HG03196 (cell line): ENCODE data around the gene DDX41.

Experiments
- ATAC-seq: cut with Tn5 transposase; IDR thresholded peaks from one replicate; pipeline ENCODE4 v1.9.1; 2021; ENCODE audit not compliant: unreplicated experiment

DDX41 gene

DNA sequence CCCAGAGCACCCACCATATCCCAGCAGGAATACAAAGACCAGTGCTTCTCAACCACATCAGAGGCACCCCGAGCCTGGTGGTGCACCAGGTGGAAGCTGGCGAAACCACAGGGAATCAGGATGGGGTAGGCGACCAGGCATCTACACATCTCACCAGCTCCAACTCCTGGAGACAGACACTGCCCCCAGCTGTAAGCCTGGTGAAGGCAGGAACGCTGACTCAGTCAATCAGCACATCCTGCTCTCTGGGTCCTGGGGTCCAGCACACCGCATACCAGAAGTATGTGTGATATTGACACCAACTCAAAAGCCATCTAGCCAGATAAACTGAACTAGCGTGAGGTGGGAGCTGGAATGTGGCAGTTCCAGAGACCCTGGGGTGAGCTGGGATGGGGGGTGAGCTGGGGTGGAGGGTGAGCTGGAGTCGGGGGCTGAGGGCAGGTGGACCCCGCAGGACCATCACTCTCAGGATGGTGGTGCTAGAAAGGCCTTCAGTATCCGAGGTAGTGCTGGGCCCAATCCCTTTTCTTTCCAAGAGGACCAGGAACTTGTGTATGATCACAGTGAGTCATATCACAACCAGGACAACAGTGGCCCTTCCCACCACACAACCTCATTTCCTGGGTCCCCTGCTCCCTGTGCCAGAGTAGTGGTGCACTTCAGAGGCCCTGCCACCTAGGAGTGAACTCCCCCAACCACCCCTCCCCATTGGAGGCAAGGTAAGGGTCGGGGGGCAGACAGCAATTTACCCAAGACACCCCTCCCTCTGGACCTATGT, 45.8 kb downstream of the DDX41 start:
- no peak for ATAC-seq

DNA sequence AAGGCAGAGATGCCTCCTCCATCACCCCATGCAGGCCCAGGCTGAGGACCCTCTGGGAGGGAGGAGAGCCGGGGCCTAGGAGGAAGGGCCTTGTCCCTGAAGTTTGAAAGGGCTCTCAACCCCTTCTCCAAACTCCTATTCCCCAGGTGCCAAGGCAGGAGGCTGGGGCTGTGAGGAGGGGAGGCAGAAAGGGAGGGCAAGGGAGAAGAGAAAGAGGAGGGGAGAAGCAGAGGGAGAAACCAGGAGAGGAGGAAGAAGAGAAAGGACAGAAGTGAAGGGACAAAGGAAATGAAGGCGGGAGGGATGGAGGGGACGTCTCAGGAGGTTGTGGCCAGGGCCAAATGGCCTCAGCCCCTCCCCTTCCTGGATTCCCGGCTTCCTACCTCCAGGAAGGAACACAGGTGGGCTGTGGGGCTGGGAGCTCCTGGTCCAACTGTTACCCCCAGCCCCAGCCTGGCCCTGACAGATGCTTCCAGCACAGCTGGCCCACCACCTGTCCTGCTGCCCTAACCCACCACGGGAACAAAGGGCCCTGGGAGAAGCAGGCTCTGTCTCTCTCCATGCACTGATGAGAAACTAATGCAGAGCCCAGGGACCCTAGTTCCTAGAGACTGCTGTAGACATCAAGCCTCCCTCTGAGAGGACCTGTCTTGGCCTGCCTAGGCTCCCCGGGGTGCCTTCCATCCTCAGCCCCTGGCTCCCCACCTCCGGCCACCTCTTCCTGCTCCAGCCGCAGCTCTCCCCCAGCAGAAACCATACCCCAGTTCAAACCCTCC, 46.8 kb downstream of the DDX41 start:
- no peak for ATAC-seq

DNA sequence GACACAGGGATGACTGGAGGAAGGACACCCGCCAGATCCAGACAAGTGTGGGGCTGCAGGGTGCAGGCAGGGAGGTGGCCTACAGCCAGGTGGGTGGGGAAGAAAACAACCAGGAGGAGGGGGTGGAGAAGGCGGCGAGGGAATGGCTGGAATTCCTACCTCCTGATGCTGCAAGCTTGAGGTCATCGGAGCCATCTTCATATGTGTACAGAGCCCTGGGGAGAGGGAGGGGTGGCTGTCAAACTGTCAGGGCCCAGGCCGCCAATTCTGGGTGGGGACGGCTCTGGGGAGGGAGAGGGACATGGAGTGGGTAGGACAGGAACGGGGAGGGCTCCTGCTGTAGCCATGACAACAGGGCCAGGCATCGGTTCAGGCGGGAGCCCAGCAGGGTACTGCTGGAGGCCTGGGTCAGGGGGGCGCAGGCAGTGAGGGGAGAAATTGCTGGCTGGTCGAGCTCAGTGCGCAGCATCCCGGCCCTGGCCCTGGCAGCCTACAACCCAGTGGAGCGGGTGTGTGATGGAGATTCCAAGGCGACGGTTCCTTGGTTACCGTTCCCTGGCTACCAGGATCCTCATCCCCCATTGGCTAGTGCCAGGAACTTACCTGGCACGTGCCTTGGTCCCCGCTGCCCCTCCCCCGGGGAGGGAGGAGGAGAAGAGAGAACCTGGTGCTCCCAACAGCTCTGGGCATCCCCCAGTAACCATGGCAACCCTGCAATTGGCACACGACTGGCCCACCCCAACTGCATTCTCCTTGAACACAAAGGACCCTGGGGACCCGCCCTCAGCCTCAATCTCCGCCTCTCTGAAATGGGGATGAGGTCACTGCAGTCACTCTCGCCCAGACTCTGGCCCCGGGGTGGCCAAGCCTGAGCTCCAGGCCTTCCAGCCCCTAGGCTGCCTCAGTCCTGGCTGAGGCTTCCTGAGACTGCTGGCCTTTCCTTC, 47.8 kb downstream of the DDX41 start:
- no peak for ATAC-seq

DNA sequence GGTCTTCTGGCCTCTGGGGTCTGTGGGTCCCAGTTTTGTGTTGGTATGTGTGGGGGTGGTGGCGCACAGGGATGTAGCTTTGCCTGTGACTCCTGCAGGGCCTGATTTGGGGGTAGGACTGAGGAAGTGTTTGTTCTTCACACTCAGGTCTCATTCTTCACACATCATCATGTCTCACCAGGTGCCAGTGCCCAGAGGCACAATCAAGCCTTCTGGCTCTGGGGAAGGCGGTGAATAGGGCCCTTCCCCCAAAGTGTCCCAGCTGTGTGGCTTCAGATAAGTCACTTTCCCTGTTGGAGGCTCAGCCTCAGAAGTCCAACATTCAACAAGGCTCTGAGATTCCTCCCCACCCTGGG, 48.5 kb downstream of the DDX41 start:
- ATAC-seq: no peak

DNA sequence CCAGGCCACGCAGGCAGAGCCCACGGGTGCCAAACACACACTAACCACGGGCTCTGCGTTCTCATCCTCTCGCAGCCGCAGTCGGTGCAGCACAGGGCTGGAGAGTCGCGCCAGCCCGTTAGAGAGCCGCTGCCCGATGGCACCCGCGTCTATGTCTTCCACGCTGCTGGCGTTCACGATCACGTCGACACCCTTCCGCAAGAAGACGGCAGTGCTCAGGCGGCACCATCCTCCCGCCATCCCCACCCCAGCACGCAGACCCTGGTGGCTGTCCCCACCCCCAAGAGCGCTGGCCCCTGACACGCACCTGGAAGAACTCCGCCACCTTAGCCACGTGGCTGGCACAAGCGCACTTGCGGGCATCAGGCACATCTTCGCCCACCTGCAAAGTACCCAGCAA, 49.3 kb downstream of the DDX41 start:
- no peak for ATAC-seq

DNA sequence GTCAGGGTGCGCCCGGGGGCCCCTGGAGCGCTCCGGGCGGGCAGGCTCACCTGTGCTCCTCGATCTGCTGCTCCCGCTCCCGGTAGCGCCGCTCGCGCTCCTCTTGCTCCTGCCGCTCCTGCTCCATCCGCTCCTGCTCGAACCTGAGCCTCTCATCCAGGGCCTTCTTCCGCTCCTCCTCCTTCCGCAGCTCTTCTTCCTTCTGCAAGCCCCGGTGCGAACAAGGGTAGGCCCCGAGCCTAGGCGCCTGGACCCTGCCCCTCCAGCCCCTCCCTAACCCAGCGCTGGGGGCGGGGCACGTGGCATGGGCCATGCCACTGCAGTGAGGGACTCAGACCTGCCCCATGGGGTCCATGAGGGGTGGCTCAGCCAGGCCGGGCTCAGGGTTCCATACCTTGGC, 49.9 kb downstream of the DDX41 start:
- ATAC-seq: no peak

DNA sequence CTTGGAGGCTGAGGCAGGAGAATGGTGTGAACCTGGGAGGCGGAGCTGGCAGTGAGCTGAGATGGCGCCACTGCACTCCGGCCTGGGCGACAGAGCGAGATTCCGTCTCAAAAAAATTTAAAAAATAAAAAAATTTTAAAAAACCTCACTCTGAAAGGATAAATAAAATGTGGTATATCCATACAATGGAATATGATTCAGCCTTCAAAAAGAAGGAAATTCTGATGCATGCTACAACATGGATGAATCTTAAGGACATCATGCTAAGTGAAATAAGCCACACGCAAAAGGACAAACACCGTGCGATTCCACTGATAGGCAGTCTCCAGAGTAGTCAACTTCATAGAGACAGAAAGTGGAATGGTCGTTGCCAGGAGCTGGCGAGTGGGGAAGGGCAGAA, 51.7 kb downstream of the DDX41 start:
- ATAC-seq: no peak

DNA sequence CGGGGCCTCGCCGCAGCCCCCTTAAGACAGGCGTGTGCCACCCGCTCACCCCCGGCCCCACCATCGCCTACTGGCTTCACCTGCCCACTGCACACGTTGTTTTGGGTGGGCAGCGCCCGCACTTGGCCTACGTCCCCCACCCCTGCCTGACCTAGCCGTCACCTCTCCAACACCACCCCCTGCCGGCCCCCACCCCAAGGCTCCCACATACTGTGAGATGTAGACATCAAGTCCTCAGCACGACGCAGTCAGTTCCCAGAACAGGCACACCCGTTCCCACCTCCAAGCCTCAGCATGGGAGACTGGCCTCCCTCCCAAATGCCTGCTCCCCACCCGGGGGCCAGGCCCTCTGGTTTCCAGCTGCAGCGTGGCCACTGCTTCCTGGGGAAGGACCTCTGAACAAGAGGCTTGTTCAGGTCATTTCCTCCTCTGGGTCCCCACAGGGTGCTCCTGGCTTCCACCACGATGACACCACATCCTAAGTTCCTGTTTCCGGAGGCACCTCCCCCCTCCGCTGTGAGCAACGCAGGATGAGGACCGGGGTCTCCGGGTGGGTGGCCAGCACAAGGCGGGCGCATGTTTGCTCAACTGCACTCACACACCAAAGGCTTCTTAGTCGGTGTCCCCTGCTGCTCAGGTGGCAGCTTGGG, 54.6 kb downstream of the DDX41 start:
- no peak for ATAC-seq
